GM18873 (cell line): ENCODE data around the gene ARMC10.
"Not testable (repeated sequence)": the region's sequence is repeated elsewhere in the genome, so short reads cannot be mapped to it uniquely, and the experiment has no call there.

ENCODE experiments used
- ATAC-seq: cut with Tn5 transposase; IDR thresholded peaks from one replicate; pipeline ENCODE4 v1.9.1; 2021; ENCODE audit warnings: mild to moderate bottlenecking, moderate library complexity, moderate number of reproducible peaks; ENCODE audit not compliant: unreplicated experiment, low FRiP score

ARMC10 gene

GRCh38 chr7:103120362-103120761 lies 45.4 kb downstream of the ARMC10 start:
- ATAC-seq = no peak

- ATAC-seq = no peak
These were observed 46.7 kb downstream of the ARMC10 start for GRCh38 chr7:103121641-103122040.

DNA sequence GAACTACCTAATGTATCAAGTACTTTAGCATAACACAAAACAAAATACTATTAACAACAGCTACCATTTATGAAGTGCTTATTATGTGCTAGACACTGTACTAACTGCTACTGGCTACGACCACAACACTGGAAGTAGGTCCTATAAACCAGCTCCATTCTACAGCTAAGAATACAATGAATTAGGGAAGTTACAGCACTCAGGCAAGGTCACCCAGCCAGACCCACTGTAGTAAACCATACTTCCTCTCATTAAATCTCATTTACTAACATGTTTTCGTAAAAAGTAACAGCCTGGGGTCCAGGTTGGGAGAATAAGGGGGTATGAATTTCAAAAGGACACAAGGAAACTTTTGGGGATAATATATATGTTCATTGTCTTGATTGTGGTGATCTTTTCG lies 48.6 kb downstream of the ARMC10 start:
- ATAC-seq = no peak

DNA sequence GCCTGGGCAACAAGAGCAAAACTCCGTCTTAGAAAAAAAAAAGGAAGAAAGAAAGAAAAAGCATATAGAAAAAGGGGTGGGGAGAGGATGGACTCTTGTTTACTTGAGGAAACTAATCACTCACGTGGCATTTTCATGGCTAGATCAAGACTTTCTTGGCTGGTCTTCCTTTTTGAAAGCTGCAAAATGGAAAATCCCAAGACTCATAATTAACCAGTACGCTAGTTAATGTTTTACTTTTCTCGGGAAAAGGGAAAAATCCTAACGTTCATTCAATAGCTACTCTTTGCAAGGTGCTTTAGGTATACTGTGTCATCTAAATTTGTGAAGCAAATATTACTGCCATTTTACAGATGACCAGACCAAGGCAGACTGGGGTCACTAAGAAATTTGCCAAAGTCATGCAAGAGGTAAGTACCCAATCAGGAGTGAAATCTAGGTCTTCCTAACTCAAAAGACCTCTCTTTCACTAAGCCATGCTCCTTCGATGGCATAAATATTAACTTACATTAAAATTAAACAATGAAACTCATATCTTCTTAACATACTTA lies 49.6 kb downstream of the ARMC10 start:
- ATAC-seq = no peak

- no peak for ATAC-seq
These were observed 52.1 kb downstream of the ARMC10 start for GRCh38 chr7:103127006-103127405.

DNA sequence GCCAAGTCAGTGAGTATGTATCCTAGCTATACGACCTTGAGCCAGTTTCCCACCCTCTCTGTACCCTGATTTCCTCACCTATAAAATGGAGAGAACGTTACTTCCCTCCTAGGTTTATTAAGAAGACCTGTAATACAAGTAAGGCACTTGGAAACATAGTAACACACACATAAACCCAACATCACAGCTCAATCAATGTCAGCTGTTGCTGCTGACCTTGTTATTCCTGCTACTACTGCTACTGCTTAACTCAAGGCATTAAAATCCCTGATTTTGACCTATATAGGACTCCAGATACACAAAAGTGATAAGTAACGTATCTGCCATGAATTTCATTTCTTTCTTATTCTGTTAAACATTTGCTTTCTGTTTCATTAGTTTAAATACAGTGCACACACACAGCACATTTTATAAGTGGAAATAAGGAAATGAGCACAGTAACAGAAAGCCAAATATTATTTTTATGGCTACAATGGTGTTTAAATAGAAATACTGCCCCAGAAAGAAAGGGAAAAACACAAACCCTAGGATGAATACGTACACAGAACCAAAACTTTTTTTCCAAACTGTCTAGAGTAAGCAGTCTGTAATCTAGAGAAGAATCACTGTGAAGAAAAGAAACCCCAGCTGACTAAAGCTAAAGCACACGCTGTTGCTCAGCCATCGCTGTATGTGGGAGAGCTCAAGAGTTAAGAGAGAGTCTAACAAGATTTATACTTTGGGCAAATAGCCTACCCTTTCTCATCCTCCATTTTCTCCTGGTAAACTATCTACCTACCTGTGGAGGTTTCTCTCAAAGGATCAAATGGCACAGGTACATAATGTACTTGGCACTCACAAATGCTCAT lies 55.0 kb downstream of the ARMC10 start:
- ATAC-seq = no peak

DNA sequence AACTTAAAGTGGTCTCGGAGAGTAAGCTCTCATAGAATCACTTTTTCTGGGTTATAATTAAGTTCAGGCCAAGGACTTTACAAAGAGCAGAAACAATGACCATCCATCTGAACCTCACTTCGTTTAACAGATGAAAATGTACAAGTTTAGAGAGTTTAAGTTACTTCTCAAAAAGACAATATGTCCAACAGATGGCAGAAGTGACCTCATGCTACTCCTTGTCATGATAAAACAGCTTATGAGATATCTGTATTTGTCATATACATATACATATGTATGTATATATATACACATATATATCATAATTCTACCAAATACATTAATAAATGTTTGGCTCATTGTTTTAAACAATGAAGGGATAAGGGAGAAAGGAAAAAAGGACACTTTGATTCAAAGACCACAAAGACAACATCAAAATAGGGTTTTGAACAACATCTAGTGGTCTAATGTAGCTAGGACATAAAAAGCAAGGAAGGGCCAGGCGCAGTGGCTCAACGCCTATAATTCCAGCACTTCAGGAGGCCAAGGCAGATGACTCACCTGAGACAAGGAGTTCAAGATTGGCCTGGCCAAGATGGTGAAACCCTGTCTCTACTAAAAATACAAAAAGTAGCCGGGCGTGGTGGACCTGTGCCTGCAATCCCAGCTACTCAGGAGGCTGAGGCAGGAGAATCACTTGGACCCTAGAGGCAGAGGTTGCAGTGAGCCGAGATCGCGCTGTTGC lies 56.1 kb downstream of the ARMC10 start:
- no peak for ATAC-seq

- no peak for ATAC-seq
These were observed 58.2 kb downstream of the ARMC10 start for GRCh38 chr7:103132995-103133688.

GRCh38 chr7:103134836-103135554 lies 60.1 kb downstream of the ARMC10 start:
- no peak for ATAC-seq

GRCh38 chr7:103140061-103140460 lies 65.1 kb downstream of the ARMC10 start:
- no peak for ATAC-seq

GRCh38 chr7:103140685-103141084 lies 65.7 kb downstream of the ARMC10 start:
- ATAC-seq = no peak

GRCh38 chr7:103141753-103142404 lies 66.9 kb downstream of the ARMC10 start:
- ATAC-seq = no peak

- ATAC-seq = no peak
These were observed 67.6 kb downstream of the ARMC10 start for GRCh38 chr7:103142494-103142893.

DNA sequence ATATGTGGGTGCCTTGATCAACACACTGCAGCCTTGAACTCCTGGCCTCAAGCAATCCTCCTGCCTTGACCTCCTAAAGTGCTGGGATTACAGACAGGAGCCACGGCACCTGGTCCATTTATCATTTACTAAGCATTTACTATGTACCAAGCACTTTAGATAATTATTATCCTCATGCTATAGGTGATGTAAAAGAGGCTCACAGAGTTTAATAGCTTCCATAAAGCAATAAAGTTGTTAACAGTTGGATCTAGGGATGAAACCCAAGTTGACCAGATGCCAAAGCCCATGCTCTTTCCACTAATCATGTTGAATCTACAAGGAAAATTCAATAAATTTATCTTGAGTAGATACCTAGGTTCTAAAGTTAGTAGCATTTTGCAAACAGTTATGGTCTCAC lies 68.9 kb downstream of the ARMC10 start:
- no peak for ATAC-seq

GRCh38 chr7:103144754-103145153 lies 69.8 kb downstream of the ARMC10 start:
- ATAC-seq = not testable (repeated sequence)

GRCh38 chr7:103148131-103148993 lies 73.4 kb downstream of the ARMC10 start:
- no peak for ATAC-seq
